PFSK-1 (cell line): ENCODE data around the gene UTS2R.

Source experiments
- POLR2AphosphoS5 ChIP-seq: IDR thresholded peaks from 2 replicates; pipeline ENCODE4 v1.6.1; 2012; ENCODE audit warnings: low read depth, mild to moderate bottlenecking, control low read depth, low read length, moderate library complexity
- SIN3A ChIP-seq: IDR thresholded peaks from 2 replicates; pipeline ENCODE4 v1.6.1; 2012; ENCODE audit warnings: mild to moderate bottlenecking, low read length, moderate library complexity, borderline replicate concordance; ENCODE audit not compliant: insufficient read depth
- TAF1 ChIP-seq: IDR thresholded peaks from 2 replicates; pipeline ENCODE4 v1.6.1; 2012; ENCODE audit warnings: low read length, control low read depth, borderline replicate concordance; ENCODE audit not compliant: insufficient read depth

- no peak for TF ChIP-seq POLR2AphosphoS5
- TF ChIP-seq TAF1: no peak
- no peak for TF ChIP-seq SIN3A
Measured at GRCh38 chr17:82351254-82351712, 20.3 kb upstream of the UTS2R start.
